CD4-positive, alpha-beta T cell treated with Interleukin-12 subunit alpha and Interleukin-12 subunit beta, for 1 hour (primary cell): ENCODE measurements around the gene CRLF3.
"Not testable (repeated sequence)": the region's sequence is repeated elsewhere in the genome, so short reads cannot be mapped to it uniquely, and the experiment has no call there.

Experiments
- DNase-seq: peaks from one replicate; pipeline ENCODE4 v3.0.0-alpha.2; 2020

Gene CRLF3

GRCh38 chr17:30734153-30734552 is 90.3 kb downstream of the CRLF3 start:
- not testable (repeated sequence) for DNase-seq
